LNCaP clone FGC (cell line): ENCODE results near the gene RASSF4.

Experiments used
- DNase-seq: peaks from one replicate; pipeline ENCODE4 v3.0.0-alpha.2; 2011; ENCODE audit warnings: low read depth
- H3K4me3 ChIP-seq: 2 replicates; pipeline ENCODE4 v1.5.1; 2011; ENCODE audit warnings: mild to moderate bottlenecking, low read depth, low read length, control low read depth
- TF ChIP-seq, protein P1 (sequence below): IDR thresholded peaks from 2 replicates; pipeline ENCODE4 v1.5.1; 2012; ENCODE audit warnings: mild to moderate bottlenecking; ENCODE audit not compliant: control insufficient read depth, insufficient read depth; ENCODE audit errors: extremely low read depth

Gene RASSF4

DNA sequence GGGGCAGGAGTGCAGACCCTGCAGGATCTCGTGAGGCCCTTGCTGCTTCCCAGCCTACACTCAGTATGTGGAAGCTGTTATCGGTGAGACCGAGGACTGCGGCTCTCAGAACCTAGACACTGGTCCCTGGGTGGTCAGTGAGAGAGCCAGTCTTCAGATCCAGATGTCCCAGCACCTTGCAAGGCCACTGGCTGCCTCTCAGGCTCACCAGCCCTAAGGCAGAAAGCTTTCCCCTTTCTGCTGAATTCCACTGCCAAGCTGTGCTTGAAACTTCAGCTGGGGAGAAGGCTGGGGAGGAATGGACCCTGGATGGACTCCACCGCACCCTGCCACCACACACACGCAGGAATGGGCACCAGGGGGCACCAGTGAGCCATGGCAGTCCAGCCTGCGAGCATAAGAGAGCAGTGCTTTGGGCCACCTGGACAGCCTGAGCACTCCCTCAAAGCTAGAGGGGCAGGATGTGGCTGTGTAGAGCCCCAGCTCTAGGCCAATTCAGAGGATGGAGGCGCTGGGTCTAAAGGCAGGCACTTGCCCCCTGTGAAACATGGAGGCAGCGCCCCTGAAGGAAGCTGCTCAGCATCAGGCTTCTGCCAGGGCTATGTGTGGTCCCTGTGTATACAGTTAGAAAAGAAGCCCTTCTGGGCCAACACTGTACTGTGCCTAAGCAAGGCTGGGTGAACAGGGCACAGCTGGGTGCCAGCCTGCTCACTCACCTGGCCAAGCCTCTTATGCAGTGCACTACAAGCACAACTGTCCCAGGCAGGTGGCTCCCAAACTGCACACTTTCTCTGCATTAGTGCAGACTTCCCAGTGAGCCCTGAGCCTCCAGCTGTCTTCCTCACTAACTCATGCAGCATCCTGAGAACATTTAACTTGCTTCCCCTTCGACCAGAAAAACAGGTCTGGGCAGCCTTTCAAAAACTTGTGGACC is 26.8 kb upstream of the RASSF4 start:
- peak; percentile 28 for DNase-seq
- H3K4me3 ChIP-seq = no peak overlapping the region
- TF ChIP-seq, protein P1, sequence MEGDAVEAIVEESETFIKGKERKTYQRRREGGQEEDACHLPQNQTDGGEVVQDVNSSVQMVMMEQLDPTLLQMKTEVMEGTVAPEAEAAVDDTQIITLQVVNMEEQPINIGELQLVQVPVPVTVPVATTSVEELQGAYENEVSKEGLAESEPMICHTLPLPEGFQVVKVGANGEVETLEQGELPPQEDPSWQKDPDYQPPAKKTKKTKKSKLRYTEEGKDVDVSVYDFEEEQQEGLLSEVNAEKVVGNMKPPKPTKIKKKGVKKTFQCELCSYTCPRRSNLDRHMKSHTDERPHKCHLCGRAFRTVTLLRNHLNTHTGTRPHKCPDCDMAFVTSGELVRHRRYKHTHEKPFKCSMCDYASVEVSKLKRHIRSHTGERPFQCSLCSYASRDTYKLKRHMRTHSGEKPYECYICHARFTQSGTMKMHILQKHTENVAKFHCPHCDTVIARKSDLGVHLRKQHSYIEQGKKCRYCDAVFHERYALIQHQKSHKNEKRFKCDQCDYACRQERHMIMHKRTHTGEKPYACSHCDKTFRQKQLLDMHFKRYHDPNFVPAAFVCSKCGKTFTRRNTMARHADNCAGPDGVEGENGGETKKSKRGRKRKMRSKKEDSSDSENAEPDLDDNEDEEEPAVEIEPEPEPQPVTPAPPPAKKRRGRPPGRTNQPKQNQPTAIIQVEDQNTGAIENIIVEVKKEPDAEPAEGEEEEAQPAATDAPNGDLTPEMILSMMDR = peak; percentile 99

DNA sequence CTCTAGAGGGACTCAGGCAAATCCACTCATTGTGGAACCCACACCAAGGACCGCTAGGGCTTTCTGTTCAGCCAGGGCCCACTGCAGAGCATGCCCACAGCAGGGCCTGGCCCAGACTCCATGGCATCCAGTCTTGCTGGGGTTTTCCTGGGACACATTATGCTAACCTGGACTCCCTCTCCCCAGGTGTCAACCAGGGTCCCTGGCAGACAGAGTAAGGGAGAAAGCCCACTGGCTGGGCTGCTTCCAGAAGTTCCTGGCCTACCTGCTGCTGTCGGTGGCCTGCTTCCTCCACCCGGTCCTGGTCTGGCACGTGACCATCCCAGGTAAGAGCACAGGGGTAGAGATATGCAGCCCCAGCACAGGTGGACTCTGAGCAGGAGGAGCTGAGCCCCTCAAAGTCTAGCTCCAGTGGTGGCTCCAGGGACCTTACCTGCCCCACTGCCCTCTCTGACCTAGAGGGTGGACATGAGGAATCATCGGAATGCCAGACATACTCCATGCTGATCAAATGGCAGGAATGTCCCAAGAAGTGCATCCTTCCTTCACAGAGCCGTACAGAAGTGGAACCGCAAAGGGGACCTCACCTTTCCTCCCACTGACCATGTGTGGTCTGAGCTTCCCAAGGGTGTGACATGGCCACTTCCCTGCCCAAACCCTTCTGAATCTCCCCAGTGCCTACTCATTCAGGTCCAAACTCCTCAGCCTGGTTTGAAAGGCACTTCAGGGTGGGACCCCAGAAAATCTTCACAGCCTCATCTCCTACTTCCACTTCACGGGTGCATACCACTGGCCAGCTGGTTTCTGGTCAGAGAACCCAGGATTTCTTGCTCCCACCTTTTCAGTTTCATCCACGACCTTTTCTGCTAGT is 25.9 kb upstream of the RASSF4 start:
- TF ChIP-seq, protein P1 = no peak
- DNase-seq = no peak
- no peak overlapping the region for H3K4me3 ChIP-seq

DNA sequence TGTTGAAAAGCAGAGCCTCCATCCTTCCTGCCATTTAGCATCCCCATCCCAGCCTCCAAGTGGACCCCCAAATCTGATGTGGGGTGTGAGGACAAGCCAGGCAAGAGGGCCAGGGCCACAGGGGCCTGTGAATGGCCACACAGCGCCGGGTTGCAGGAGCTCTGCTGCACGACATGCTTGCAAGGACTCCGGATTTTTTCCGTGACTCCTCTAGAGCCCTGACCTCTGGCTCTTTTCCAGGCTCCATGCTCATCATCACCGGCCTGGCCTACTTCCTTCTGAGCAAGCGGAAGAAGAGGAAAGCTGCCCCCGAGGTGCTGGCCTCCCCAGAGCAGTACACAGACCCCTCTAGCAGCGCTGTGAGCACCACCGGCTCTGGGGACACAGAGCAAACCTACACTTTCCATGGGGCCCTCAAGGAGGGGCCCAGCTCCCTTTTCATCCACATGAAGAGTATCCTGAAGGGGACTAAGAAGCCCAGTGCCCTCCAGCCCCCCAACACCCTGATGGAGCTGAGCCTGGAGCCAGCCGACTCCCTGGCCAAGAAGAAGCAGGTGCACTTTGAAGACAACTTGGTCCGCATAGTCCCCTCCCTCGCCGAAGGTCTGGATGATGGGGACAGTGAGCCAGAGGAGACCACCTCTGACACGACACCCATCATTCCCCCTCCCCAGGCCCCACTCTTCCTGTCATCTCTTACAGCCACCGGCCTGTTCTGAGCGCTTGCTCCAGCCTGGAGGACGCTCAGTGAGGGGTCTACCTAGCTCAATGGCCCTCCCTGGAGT is 25.0 kb upstream of the RASSF4 start:
- TF ChIP-seq, protein P1 = no peak
- H3K4me3 ChIP-seq = no peak overlapping the region
- no peak for DNase-seq

DNA sequence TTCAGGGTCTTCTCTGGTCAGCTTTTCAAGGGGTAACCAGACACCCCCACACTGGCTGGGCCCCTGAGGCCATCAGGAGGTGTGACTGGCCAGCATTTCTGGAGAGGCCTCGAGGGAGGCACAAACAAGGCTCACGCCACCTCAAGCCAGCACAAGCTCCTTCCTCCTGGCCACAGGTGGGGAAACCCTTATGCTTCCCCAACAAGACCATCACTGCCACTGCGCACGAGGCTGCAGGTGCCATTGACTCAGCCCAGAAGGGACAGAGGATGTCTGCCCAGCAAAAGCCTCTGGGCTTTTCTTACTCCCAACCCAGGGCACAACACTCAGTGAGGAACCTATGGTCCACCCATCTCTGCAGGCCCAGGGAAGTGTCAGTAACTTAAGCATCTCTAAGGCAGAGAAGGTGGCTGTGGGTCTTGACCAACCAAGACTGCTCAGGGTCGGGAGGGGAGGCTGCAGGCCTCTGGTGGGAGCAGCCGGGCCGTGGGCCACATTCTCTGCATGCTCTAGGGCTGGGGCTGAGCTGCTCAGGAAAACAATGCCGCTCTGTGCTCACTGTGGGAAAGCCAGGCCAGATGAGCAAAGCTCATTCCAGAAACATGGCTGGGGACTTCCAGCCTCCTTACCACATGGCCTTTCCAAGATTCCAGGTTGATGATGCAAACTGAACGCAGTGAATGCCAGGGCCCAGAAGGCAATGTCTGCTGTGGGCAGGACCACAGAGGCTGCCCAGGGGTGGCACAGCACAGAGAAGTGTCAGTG is 24.2 kb upstream of the RASSF4 start:
- DNase-seq = no peak
- TF ChIP-seq, protein P1 = no peak
- H3K4me3 ChIP-seq = no peak overlapping the region

DNA sequence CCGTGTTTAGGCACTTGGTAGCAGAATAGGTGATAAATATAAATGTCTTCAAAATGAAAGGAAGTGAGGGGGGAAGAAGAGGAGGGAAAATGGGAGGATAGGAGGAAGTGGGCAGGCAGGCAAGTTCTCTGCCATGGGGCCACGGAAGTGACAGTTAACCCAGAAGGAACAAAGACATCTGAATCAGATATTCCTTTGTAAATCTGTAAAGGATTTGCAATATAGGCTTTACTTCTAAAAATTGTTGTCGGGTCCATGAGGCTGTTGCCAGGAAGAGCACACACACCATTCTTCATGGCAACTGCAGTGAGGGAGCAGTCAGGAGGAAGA is 23.7 kb upstream of the RASSF4 start:
- H3K4me3 ChIP-seq = no peak overlapping the region
- DNase-seq = no peak
- TF ChIP-seq, protein P1 = no peak

DNA sequence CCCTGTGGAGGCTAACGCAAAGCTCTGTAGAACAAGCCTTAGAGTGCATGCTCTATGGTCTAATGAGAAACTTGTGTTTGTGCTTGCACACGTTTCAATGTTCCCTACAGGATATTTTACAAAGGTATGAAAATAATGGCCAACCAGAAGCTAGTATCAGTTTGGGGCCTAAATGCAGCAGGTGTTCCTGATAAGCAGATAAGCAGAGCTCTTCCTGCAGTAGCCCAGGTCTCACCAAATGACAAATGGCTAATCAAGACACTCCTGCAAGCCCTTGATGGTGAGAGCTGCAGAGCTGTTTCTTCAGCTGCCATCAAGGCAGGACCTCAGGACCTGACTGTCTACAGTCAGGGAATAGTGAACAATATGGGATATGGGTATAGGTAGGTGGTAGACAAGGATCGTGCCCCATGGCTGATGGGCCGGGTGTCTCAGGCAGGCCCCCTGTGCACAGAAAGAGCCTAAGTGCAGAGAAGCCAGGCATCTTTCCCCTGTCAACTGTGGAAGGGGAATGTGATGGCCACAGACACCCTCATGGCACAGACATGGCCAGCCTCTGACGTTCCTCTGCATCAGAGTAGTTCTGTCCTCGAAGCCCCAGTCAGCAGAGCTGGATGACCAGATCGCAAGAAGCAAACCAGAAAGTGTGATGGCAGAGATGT is 23.2 kb upstream of the RASSF4 start:
- TF ChIP-seq, protein P1 = no peak
- no peak for DNase-seq

More for the DNA sequence above, 23.2 kb upstream of the RASSF4 start:
- no peak overlapping the region for H3K4me3 ChIP-seq
